Fibroblast of the aortic adventitia (primary cell): ENCODE measurements around the gene CYP46A1. TPM values are rescaled to one million over a fixed set of nuclear protein-coding genes. Genes with fewer than 3 reads are reported as not detected.

ENCODE experiments used
- DNase-seq: peaks from one replicate; pipeline ENCODE4 v3.0.0-alpha.2; 2010; ENCODE audit warnings: low read depth
- H3K4me3 ChIP-seq: 2 replicates; pipeline ENCODE4 v1.5.1; 2011; ENCODE audit warnings: low read depth, mild to moderate bottlenecking, control low read depth, low read length, moderate library complexity
- total RNA-seq: library from RNA; depleted of rRNA; stranded (reverse); fragments of >200 nt; gene quantifications from 2 replicates; pipeline ENCODE4 v1.2.3, GENCODE V29; 2012; ENCODE audit warnings: low replicate concordance
- TF ChIP-seq, protein P1 (sequence below): IDR thresholded peaks from 2 replicates; pipeline ENCODE4 v1.5.1; 2011; ENCODE audit warnings: mild to moderate bottlenecking, low read length, control low read depth, inconsistent platforms; ENCODE audit not compliant: insufficient read depth

CYP46A1 gene
- total RNA-seq, 1 donor = 0.36 TPM

DNA sequence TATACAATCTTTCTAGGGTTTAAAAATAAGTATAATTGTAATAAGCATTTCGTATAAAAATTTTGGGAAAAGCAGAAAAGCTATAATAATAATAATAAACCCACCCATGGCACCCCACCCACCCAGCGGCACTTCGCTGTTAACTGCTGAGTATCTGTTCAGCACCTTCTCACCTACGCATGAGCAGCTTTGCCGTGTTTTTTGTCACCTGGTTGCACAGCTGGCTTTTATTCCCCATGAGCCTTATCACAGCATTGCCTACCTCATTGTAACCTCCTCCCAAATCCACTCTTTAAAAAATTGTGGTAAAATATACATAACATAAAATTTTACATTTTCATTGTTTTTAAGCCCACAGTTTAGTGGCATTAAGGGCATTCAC, 34.7 kb downstream of the CYP46A1 start:
- DNase-seq = no peak
- TF ChIP-seq, protein P1, sequence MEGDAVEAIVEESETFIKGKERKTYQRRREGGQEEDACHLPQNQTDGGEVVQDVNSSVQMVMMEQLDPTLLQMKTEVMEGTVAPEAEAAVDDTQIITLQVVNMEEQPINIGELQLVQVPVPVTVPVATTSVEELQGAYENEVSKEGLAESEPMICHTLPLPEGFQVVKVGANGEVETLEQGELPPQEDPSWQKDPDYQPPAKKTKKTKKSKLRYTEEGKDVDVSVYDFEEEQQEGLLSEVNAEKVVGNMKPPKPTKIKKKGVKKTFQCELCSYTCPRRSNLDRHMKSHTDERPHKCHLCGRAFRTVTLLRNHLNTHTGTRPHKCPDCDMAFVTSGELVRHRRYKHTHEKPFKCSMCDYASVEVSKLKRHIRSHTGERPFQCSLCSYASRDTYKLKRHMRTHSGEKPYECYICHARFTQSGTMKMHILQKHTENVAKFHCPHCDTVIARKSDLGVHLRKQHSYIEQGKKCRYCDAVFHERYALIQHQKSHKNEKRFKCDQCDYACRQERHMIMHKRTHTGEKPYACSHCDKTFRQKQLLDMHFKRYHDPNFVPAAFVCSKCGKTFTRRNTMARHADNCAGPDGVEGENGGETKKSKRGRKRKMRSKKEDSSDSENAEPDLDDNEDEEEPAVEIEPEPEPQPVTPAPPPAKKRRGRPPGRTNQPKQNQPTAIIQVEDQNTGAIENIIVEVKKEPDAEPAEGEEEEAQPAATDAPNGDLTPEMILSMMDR = no peak

DNA sequence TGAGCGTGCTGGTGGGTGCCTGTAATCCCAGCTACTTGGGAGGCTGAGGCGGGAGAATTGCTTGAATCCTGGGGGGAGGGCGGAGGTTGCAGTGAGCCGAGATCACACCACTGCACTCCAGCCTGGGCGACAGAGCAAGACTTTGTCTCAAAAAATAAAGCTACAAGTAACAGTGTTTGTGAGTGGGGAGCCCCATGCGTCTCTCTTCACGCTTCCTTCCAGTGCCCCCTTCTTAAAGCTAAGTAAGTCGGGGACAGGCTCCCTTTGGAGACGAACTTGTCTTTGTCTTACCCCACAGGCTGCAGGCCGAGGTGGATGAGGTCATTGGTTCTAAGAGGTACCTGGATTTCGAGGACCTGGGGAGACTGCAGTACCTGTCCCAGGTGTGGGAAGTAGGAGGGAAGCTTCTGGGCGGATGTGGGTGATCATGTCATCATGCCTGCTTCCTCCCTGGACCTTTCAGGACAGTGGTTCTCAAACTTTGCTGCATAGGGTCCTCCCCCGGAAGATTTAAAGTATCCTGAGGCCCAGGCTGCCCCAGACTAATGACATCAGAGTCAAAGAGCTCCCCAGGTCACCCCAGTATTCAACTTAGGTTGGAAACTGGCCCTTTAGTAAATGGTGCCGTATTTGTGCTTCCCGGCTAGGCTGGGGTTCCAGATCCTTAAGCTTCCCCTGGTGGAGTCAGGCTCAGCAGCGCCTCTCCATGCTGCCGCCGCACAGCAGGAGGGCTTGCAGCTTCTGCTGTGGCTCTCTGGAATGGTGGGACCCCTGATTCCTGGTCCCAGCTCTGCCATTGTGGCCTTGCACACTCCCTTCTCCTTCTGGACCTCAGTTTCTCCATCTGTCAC, 37.1 kb downstream of the CYP46A1 start:
- TF ChIP-seq, protein P1 = no peak
- DNase-seq = no peak
- H3K4me3 ChIP-seq = no peak overlapping the region

More for the DNA sequence above, 34.7 kb downstream of the CYP46A1 start:
- no peak overlapping the region for H3K4me3 ChIP-seq

DNA sequence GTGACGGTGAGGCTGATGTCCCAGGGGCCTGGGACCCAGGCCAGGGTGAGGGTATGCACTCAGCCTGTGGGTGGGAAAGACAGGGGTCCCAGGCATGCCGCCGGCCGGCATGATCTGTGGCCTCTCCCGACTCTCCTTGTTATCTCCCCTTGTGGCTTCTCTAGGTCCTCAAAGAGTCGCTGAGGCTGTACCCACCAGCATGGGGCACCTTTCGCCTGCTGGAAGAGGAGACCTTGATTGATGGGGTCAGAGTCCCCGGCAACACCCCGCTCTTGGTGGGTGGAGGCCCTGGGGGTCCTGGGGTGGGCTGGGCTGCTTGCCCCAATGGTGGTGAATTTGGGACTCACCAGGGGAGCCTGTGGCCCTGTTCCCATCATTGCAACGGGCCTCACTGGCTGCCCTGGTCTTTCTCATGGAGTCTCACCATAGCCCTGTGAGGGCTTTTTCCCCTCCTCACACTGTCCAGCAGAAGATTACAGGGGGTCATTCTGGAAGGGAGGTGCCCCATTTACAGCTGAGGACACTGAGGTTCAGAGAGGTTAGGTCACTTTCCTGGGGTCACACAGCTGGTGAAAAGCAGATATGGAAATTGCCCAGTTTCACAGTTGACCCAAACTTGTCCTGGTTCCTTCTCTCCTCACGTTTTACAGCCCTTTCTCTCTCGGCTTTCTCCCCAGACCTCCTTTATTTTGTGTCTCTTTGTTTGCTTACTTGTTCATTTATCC, 37.9 kb downstream of the CYP46A1 start:
- DNase-seq = no peak
- TF ChIP-seq, protein P1 = no peak
- no peak overlapping the region for H3K4me3 ChIP-seq

DNA sequence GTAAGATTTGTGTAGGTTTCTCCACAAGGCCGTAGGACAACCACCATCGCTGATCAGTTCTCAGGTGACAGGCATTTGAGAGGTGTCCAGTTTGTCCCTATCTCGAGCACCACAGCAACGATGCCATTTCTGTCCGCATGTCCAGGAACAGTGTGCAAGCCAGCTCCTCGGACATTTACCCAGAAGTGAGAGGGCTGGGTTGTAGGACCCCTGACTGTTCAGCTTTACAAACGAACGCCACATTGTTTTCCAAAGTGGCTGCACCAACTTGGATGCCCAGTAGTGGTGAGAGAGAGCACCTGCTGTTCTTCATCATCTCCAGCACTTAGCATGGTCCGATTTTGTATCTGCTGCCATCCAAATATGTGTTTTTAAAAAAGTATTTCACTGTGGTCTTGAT, 38.6 kb downstream of the CYP46A1 start:
- H3K4me3 ChIP-seq = no peak overlapping the region
- DNase-seq = no peak
- TF ChIP-seq, protein P1 = no peak

DNA sequence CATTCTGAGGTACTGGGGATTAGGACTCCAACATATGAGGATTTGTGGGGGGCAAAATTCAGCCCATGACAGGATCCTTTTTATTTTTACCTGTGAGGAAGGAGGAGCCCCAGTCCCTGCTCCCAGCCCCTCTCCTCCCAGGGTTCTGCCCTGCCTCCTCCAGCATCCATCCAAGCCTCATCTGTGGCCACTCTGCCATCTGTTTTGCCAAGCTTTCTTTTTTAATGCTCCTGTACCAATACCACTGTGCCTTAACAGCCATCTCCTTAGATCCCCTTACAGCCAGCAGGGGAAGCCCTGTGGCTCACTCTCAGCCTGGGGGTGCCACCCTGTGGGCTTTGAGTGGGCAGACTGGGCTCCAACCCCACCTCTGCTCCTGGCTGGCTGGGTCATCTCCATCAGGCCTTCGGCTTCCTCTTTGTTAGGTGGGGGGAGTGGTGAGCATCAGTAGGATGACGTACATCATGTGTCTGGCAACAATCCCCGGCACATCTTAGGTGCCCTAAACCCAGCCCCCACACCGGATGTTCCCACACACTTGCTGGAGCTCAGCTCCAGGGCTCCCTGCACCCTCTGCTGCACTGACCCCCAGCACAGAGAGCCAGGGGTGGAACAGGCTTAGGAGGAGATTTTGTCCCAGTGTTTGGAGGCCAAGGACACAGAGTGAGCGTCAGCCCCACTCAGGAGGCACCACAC, 40.2 kb downstream of the CYP46A1 start:
- no peak overlapping the region for H3K4me3 ChIP-seq
- TF ChIP-seq, protein P1 = no peak
- DNase-seq = no peak

DNA sequence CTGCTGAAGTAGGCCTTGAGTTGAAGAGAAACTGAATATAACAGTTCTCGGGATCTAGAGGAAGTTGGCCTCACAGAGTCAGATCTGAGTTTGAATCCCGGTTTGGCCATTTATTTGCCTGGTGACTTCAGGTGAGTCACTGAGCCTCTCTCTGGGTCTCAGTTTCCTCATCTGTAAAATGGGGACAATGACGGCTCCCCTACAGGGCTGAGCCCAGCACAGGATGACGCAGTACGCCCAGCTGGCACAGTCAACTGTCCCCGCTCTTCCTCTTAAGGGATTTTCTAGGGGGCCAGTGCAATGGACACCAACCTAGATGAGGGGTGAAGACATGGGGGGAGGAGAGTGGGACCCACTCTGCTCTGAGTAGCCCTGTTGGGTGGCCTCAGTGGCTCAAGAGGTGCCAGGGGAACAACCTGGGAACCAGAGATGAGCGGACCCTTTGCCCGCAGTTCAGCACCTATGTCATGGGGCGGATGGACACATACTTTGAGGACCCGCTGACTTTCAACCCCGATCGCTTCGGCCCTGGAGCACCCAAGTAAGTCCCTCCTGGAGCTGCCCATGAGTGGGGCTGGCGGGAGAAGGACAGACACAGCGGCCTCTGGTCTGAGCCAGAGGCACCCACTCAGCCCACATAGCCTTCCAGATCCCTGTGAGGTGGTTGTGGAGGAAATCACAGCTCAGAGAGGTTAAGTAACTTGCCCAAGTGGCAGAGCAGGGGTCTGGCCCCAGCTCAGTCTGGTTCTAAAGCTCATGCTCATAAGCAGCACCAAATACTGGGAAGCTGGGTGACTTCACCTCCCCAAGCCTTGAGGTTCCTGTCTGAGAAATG, 41.1 kb downstream of the CYP46A1 start:
- TF ChIP-seq, protein P1 = no peak
- no peak for DNase-seq
- H3K4me3 ChIP-seq = no peak overlapping the region
